ENCODE measurements around the gene ERFL. TPM values are rescaled to one million over a fixed set of nuclear protein-coding genes. Genes with fewer than 3 reads are reported as not detected.
A peak's percentile ranks its signal among the peaks of the same experiment; 100 is the strongest.

ERFL gene
- total RNA-seq, 2 experiments from 2014 or later = 7.7 to 8.9 TPM

DNA sequence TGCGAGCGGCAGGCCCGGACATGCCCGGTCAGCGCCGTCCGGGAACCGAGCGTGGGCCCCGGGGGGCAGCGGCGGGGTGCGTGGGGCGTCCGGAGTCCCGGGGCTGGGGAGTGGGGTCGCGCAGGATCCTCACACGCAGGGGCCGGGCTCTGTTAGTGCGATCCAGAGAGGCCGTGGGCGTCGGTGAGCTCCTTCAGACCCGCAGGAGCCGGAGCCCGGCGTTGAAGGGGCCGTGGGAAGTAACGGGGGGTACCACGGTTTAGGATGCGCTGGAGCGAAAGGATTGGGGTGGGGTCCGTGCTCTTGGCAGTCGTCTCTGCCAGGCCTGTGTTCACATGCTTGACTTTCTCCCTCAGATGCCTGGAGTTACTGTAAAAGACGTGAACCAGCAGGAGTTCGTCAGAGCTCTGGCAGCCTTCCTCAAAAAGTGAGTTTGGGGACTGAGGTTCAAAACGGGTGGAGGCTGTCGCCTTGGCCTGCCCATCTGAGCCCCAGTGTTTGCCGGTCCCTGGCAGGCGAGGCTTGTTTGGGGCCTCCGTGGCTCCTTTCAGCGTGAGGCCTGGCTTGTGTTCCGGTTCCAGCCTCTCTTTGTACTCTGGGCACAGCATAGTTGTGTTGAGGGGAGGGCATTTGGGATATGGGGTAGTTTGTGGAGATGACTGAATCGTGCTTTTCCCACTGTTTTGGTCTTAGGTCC, 67.7 kb downstream of the ERFL start:
- Mint-ChIP-seq H3K27me3 (no peaks in the 10 kb centered on the region), H3K4me1 (ENCODE audit: low read depth) (peaks cover 48% of the 10 kb centered on the region), H3K9me3 (no peaks in the 10 kb centered on the region), H3K27ac (peak overlapping the region; percentile 86), H3K36me3 (ENCODE audit: low read depth) (peaks cover 52% of the 10 kb centered on the region), H3K4me3 (peak overlapping the region; percentile 87)
- peaks cover 56% of the 10 kb centered on the region for H3K4me1 ChIP-seq (ENCODE audit: insufficient read depth, low read length)
- ChIA-PET POLR2A (interaction anchor here (0.8 to 3.2 kb wide), 24 partner anchors 12 to 598 kb away, joined by 3 to 184 read pairs (median 5); partner anchors contain the start of genes ARHGEF1, ERFL, HNRNPUL1 and RABAC1), CTCF (interaction anchor here (0.7 to 3.2 kb wide), 15 partner anchors 8 to 559 kb away, joined by 3 to 59 read pairs (median 5); partner anchors contain the start of genes ARHGEF1 and RABAC1)
- H3K36me3 ChIP-seq (ENCODE audit: insufficient read depth, low read length) = peaks cover 43% of the 10 kb centered on the region
- no peak for ATAC-seq (ENCODE audit: poor library complexity)
- H3K4me3 ChIP-seq (ENCODE audit: low read length) = peak overlapping the region; percentile 74
- intact Hi-C loops (cut with DNase I, micrococcal nuclease) = loop anchor here (1.0 to 2.0 kb wide), 3 partner anchors 13 to 216 kb away; partner anchors contain the start of genes RABAC1 (in 1 of the 2) and ZNF574 (in 1 of the 2)
- no peaks in the 10 kb centered on the region for H3K27me3 ChIP-seq (ENCODE audit: control insufficient read depth in 1 of 2, insufficient read depth in 2 of 2, low read length in 2 of 2)
- peak in 3 of 14 experiments; percentile 16 to 41 (median 23) for DNase-seq
- H3K9me3 ChIP-seq (ENCODE audit: control insufficient read depth in 1 of 2, insufficient read depth in 1 of 2, low read length in 2 of 2) = no peaks in the 10 kb centered on the region
- peak overlapping the region; percentile 59 to 89 for H3K27ac ChIP-seq (ENCODE audit: low read depth in 1 of 2, low read length in 2 of 2)
- TF ChIP-seq CTCF (IDR thresholded peaks at IDR 0.05) = no peak

GRCh38 chr19:41859618-41860418, 68.4 kb downstream of the ERFL start, which contains the start of gene RPS19:
TSS of gene RPS19 (plus strand) at chr19:41860255. CDS start at chr19:41860775, 520 bp downstream.
- CTCF ChIA-PET = interaction anchor here (0.7 to 3.2 kb wide), 21 partner anchors 8 to 560 kb away, joined by 3 to 59 read pairs (median 5); partner anchors contain the start of genes ARHGEF1 and RABAC1
- TF ChIP-seq CTCF (IDR thresholded peaks at IDR 0.05) = peak; percentile 84
- Mint-ChIP-seq H3K9me3 (no peaks in the 10 kb centered on the region), H3K4me1 (ENCODE audit: low read depth) (peaks cover 48% of the 10 kb centered on the region), H3K27me3 (no peaks in the 10 kb centered on the region), H3K4me3 (peak within 1 kb of the TSS; percentile 87), H3K36me3 (ENCODE audit: low read depth) (peaks cover 50% of the 10 kb centered on the region), H3K27ac (peak within 1 kb of the TSS; percentile 86)
- no peaks in the 10 kb centered on the region for H3K9me3 ChIP-seq (ENCODE audit: control insufficient read depth in 1 of 2, insufficient read depth in 1 of 2, low read length in 2 of 2)
- H3K36me3 ChIP-seq (ENCODE audit: insufficient read depth, low read length) = peaks cover 36% of the 10 kb centered on the region
- DNase-seq (peak; percentile 95 to 99 (median 98)), ATAC-seq (ENCODE audit: poor library complexity) (peak; percentile 85)
- peaks cover 49% of the 10 kb centered on the region for H3K4me1 ChIP-seq (ENCODE audit: insufficient read depth, low read length)
- POLR2A ChIA-PET = interaction anchor here (0.6 to 3.2 kb wide), 30 partner anchors 12 to 597 kb away, joined by 3 to 184 read pairs (median 4); partner anchors contain the start of genes ARHGEF1, DMAC2, ERFL and HNRNPUL1
- intact Hi-C loops (cut with DNase I, micrococcal nuclease) = loop anchor here (1.0 to 5.0 kb wide), 10 partner anchors 13 to 467 kb away; partner anchors contain the start of genes MEGF8 (in 1 of the 2), RABAC1 (in 1 of the 2) and ZNF574 (in 1 of the 2)
- peak within 1 kb of the TSS; percentile 89 to 98 for H3K27ac ChIP-seq (ENCODE audit: low read depth in 1 of 2, low read length in 2 of 2)
- H3K4me3 ChIP-seq (ENCODE audit: low read length) = peak within 1 kb of the TSS; percentile 74
- H3K27me3 ChIP-seq (ENCODE audit: control insufficient read depth in 1 of 2, insufficient read depth in 2 of 2, low read length in 2 of 2) = no peaks in the 10 kb centered on the region

DNA sequence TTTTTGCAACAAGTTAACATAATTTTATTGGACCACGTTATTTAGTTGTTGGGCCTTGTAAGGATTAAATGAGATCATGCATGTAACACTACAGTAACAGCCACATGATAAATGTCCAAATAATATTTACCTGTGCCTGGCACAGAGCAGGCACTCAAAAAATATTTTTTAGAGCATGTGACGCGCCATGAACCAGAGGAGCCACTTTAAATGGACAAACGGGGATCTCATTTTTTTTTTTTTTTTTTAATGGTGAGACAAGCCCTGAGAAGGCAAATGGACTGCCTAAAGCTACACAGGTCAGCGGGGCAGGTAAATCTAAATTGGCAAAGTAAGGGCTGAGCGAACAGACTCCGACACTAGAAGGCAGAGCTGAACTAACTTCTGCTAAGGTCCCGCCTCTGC, 69.0 kb downstream of the ERFL start:
- Mint-ChIP-seq H3K36me3 (ENCODE audit: low read depth) (peaks cover 44% of the 10 kb centered on the region), H3K4me3 (peak overlapping the region; percentile 85), H3K9me3 (no peaks in the 10 kb centered on the region), H3K27me3 (peaks cover 4% of the 10 kb centered on the region), H3K4me1 (ENCODE audit: low read depth) (peaks cover 42% of the 10 kb centered on the region), H3K27ac (peak overlapping the region; percentile 86)
- peaks cover 42% of the 10 kb centered on the region for H3K4me1 ChIP-seq (ENCODE audit: insufficient read depth, low read length)
- no peak for DNase-seq
- no peaks in the 10 kb centered on the region for H3K27me3 ChIP-seq (ENCODE audit: control insufficient read depth in 1 of 2, insufficient read depth in 2 of 2, low read length in 2 of 2)
- intact Hi-C loops (cut with DNase I, micrococcal nuclease) = loop anchor here (1.0 to 5.0 kb wide), 7 partner anchors 16 to 468 kb away; partner anchors contain the start of gene MEGF8 (in 1 of the 2)
- no peak for TF ChIP-seq CTCF (IDR thresholded peaks at IDR 0.05)
- no peaks in the 10 kb centered on the region for H3K9me3 ChIP-seq (ENCODE audit: control insufficient read depth in 1 of 2, insufficient read depth in 1 of 2, low read length in 2 of 2)
- H3K36me3 ChIP-seq (ENCODE audit: insufficient read depth, low read length) = peaks cover 30% of the 10 kb centered on the region
- POLR2A ChIA-PET = interaction anchor here (0.6 to 3.2 kb wide), 24 partner anchors 13 to 597 kb away, joined by 3 to 184 read pairs (median 6); partner anchors contain the start of genes ARHGEF1, DMAC2, ERFL and HNRNPUL1
- CTCF ChIA-PET = interaction anchor here (0.7 to 3.2 kb wide), 19 partner anchors 9 to 175 kb away, joined by 3 to 59 read pairs (median 5); partner anchors contain the start of genes ARHGEF1 and RABAC1
- no peak for ATAC-seq (ENCODE audit: poor library complexity)
- peak overlapping the region; percentile 74 for H3K4me3 ChIP-seq (ENCODE audit: low read length)
- H3K27ac ChIP-seq (ENCODE audit: low read depth in 1 of 2, low read length in 2 of 2) = peak overlapping the region; percentile 89 to 98

Measured in CD4-positive, alpha-beta T cell (primary cell).